ENCODE results near the gene RGS6.

RGS6 gene

DNA sequence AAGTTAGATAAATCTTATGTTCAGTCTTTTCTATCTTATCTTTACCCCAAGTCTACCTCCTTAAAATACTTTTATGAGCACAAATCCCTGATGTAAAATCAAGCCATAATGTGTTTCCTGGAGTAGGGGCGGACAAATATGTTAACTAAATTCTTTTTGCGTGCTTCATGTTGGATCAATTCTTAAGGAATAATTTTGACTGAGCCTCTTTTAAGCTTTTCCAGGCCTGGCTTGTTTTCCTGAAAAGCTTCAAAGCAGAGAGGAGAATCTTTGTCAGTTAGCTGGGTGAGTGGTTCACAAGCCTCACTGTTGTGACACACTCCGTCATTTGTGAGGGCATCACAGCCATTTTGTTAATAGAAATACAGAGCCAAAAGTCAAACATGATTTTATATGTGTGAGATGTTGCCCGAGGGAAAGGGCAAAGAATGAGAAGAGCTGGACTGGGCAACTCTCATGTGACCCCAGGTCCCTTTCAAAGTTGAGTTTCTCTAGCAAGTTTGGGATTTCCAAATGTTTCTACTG, 468.9 kb downstream of the RGS6 start:
- H3K27me3 ChIP-seq (ENCODE audit: control insufficient read depth, insufficient read depth, low read length): no peaks in the 10 kb centered on the region
- no peaks in the 10 kb centered on the region for H3K9me3 ChIP-seq (ENCODE audit: control insufficient read depth, low read depth, low read length)
- no peak overlapping the region for H3K4me3 ChIP-seq (ENCODE audit: low read length)
- no peak overlapping the region for H3K9ac ChIP-seq (ENCODE audit: low read length)
- H3K36me3 ChIP-seq (ENCODE audit: control insufficient read depth, low read depth, low read length): no peaks in the 10 kb centered on the region
- H3K4me1 ChIP-seq (ENCODE audit: control insufficient read depth, low read depth, low read length): no peaks in the 10 kb centered on the region
- H3K27ac ChIP-seq (ENCODE audit: low read length): no peak overlapping the region

DNA sequence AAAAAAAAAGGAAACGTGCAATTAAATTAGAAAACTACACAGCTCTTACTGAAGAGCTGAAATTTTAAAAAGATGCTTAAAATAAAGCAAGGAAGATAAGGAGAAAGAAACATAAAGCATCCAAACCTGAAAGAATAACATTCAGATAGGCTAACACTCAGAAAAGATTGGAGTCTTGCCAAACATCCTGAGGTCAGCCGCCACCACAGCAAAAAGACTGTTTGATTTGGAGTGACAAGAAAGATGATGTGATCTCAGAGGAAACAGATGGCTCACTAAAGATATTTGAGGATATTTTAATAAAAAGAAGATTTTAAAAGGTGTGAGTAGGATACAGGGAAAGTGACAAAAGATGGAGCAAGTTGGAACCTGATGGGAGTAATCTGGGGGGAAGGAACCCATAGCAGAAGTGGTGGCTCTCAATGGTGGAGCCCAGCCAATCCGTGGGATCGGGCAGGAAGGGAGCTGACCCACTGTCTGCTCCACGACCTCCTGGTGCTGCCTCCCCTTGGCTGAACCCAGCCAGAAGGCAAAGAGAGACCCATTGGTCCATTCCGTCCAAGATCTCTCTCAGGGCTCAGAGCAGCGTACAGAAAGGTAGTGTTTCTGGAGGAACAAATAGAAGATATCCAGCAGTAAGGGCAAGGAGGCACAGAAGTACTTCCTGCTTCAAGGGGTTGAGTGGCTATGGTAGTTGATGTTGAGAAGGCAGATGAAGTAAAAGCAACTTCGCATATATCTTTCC, 469.6 kb downstream of the RGS6 start:
- Histone ChIP-seq H3K9ac (ENCODE audit: low read length) (no peak overlapping the region), H3K27ac (ENCODE audit: low read length) (no peak overlapping the region), H3K4me3 (ENCODE audit: low read length) (no peak overlapping the region), H3K9me3 (ENCODE audit: control insufficient read depth, low read depth, low read length) (no peaks in the 10 kb centered on the region), H3K36me3 (ENCODE audit: control insufficient read depth, low read depth, low read length) (no peaks in the 10 kb centered on the region), H3K27me3 (ENCODE audit: control insufficient read depth, insufficient read depth, low read length) (no peaks in the 10 kb centered on the region), H3K4me1 (ENCODE audit: control insufficient read depth, low read depth, low read length) (no peaks in the 10 kb centered on the region)

DNA sequence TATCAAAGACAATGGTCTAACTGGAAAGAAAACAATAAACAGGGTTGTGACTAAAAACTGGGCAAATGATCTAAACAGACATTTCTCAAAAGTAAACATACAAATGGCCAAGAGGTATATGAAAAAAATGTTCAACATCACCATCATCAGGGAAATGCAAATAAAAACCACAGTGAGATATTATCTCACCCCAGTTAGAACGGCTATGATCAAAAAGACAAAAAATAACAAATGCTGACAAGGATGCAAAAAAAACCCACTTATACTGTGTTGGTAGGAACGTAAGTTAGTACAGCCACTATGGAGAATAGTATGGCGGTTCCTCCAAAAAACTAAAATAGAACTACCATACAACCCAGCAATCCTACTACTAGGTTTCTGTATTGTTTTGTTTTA, 470.1 kb downstream of the RGS6 start:
- Histone ChIP-seq H3K9me3 (ENCODE audit: control insufficient read depth, low read depth, low read length) (no peaks in the 10 kb centered on the region), H3K4me1 (ENCODE audit: control insufficient read depth, low read depth, low read length) (no peaks in the 10 kb centered on the region), H3K36me3 (ENCODE audit: control insufficient read depth, low read depth, low read length) (no peaks in the 10 kb centered on the region), H3K27me3 (ENCODE audit: control insufficient read depth, insufficient read depth, low read length) (no peaks in the 10 kb centered on the region), H3K27ac (ENCODE audit: low read length) (no peak overlapping the region), H3K9ac (ENCODE audit: low read length) (no peak overlapping the region), H3K4me3 (ENCODE audit: low read length) (no peak overlapping the region)

DNA sequence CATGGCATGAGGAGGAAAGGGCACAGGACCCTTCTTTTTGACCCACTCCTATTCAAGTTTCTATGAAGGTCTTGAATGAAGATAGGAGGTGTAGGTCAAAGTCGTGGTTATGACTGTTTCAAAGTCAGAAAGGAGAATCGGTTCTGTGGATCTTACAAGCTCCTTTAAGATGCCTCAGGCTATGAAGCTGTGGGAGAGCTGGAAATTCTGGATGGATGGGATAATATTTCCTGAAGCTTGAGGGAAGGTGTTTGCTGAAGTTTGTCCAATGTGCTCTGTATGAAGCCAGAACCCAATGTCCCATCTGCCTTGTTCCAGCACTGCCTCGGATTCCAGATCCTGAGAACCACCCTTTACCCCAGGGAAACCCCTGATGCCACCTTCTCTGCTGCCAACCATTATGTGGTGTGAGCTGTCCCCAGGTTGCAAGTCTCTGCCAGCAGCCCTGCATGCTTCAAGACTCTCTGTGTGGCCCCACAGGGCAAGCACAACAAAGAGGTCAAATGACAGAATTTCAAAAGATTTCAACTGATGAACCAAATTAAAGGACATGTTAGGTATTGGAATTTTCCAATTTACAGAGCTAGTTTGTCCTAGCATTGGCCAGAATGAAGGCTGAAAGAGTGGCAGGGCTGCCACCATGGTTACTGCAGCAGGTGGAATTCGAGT, 472.0 kb downstream of the RGS6 start:
- H3K36me3 ChIP-seq (ENCODE audit: control insufficient read depth, low read depth, low read length): no peaks in the 10 kb centered on the region
- H3K4me3 ChIP-seq (ENCODE audit: low read length): no peak overlapping the region
- no peaks in the 10 kb centered on the region for H3K27me3 ChIP-seq (ENCODE audit: control insufficient read depth, insufficient read depth, low read length)
- H3K9ac ChIP-seq (ENCODE audit: low read length): no peak overlapping the region
- H3K4me1 ChIP-seq (ENCODE audit: control insufficient read depth, low read depth, low read length): no peaks in the 10 kb centered on the region
- H3K9me3 ChIP-seq (ENCODE audit: control insufficient read depth, low read depth, low read length): no peaks in the 10 kb centered on the region
- no peak overlapping the region for H3K27ac ChIP-seq (ENCODE audit: low read length)

DNA sequence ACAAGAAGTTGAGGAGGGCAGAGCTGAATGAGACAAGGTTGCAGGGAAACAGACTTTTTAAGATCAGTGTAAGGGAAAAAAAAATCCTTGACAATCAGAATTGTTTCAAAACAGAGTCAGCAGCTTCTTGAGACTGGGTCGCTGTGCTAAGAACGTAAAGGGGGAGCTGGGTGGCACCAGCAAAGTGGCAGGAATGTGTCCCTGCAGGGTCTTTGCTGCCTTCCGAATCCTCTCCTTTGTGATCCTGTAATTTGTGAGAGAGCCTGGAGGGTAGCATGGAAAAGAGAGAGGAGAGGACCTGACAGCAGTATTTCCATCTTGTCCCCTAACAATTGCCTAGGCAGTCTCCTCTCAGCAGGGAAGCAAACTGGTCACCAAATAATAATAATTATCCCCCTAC, 472.8 kb downstream of the RGS6 start:
- H3K4me1 ChIP-seq (ENCODE audit: control insufficient read depth, low read depth, low read length): no peaks in the 10 kb centered on the region
- no peak overlapping the region for H3K9ac ChIP-seq (ENCODE audit: low read length)
- no peak overlapping the region for H3K4me3 ChIP-seq (ENCODE audit: low read length)
- no peaks in the 10 kb centered on the region for H3K36me3 ChIP-seq (ENCODE audit: control insufficient read depth, low read depth, low read length)
- H3K9me3 ChIP-seq (ENCODE audit: control insufficient read depth, low read depth, low read length): no peaks in the 10 kb centered on the region
- no peak overlapping the region for H3K27ac ChIP-seq (ENCODE audit: low read length)
- no peaks in the 10 kb centered on the region for H3K27me3 ChIP-seq (ENCODE audit: control insufficient read depth, insufficient read depth, low read length)

DNA sequence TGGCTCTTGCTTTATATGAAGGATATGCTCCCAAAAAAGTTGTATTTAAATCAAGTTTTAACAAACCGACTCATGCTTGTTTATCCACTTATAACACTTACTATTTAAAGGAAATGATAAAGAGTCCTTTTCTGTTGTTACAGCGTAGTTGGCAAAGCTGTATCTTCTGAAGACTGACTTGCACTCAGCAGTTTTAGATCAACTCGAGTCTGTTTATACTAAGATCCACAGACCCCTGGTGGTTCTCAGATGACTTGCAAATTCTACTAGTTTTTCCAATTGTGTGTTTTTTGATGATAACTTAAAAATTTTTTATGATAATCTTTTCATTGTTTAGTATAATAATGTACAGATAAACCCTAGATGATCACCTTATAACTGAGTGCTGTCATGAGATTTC, 475.8 kb downstream of the RGS6 start:
- Histone ChIP-seq H3K27ac (ENCODE audit: low read length) (no peak overlapping the region), H3K36me3 (ENCODE audit: control insufficient read depth, low read depth, low read length) (no peaks in the 10 kb centered on the region), H3K9ac (ENCODE audit: low read length) (no peak overlapping the region), H3K27me3 (ENCODE audit: control insufficient read depth, insufficient read depth, low read length) (no peaks in the 10 kb centered on the region), H3K4me3 (ENCODE audit: low read length) (no peak overlapping the region), H3K4me1 (ENCODE audit: control insufficient read depth, low read depth, low read length) (no peaks in the 10 kb centered on the region), H3K9me3 (ENCODE audit: control insufficient read depth, low read depth, low read length) (no peaks in the 10 kb centered on the region)

DNA sequence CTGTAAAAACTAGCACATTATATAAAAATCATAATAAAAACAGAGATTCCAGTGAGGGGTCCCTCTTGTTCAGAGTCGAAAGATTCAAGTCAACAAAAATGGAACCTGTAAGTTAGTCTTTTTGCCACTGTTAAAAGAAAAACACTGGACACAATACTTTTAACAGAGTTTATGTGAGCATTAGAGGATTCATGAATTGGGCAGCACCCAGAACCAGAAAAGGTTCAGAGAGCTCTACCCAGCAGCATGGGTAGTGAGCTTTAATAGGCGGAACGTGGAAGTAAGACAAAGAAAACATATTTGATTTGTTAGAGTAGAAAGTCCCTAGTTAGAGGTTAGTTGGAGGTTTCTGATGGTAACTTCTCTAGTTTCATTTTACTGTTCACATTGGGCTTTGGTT, 476.8 kb downstream of the RGS6 start:
- Histone ChIP-seq H3K9me3 (ENCODE audit: control insufficient read depth, low read depth, low read length) (no peaks in the 10 kb centered on the region), H3K27ac (ENCODE audit: low read length) (no peak overlapping the region), H3K4me3 (ENCODE audit: low read length) (no peak overlapping the region), H3K9ac (ENCODE audit: low read length) (no peak overlapping the region), H3K4me1 (ENCODE audit: control insufficient read depth, low read depth, low read length) (no peaks in the 10 kb centered on the region), H3K27me3 (ENCODE audit: control insufficient read depth, insufficient read depth, low read length) (no peaks in the 10 kb centered on the region), H3K36me3 (ENCODE audit: control insufficient read depth, low read depth, low read length) (no peaks in the 10 kb centered on the region)

DNA sequence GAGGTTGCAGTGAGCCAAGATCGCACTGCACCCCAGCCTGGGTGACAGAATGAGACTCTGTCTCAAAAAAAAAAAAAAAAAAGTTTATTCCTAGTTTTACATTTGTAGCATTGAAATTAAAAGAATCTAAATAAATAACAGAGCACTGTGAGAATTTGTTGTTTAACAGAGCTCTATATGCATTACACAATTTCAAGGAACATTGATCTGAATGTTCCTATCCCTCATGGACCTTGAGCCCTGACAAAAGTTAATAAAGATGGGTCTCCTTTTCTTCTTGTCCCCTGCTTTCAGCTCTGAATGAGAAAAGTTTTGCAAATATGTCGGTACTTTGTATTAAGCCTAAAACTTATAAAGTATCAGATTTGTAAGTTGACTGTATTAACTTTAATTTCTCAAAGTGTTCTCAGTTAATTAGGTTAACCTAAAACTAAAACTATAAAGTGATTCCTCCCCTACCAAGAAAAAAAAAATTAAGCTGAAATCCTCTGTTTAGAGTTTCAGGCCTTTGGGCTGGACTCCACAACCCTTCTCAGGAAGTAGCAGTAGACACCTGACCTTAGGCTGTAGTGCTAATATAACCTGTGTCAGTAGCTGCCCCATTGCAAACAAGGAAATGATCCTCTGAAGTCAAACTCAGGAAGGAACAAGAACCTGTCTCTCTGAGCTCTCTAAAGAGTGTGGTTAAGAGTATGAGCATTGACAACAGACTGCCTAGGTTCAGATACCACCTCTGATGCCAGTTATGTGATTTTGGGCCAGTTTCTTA, 484.0 kb downstream of the RGS6 start:
- H3K4me1 ChIP-seq (ENCODE audit: control insufficient read depth, low read depth, low read length): no peaks in the 10 kb centered on the region

DNA sequence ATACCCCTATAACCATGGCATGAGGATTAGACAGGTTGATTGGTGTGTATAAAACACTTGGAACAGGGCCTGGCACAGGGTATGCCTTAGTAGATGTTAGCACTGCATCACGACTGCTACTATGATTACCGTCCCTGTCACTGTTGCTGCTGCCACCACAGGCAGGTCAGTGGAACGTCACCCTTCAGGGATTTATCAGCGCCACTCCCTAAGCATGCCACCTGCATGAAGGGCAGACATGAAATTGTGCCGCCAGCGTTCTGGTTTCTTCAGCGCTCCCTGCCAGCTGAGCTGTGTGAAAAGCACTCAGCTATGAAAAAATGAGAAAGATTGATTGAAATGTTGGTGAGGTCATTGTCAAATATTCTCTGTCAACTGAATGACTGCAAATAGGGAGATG, 484.7 kb downstream of the RGS6 start:
- no peaks in the 10 kb centered on the region for H3K27me3 ChIP-seq (ENCODE audit: control insufficient read depth, insufficient read depth, low read length)
- no peaks in the 10 kb centered on the region for H3K9me3 ChIP-seq (ENCODE audit: control insufficient read depth, low read depth, low read length)
- H3K4me3 ChIP-seq (ENCODE audit: low read length): no peak overlapping the region
- no peaks in the 10 kb centered on the region for H3K36me3 ChIP-seq (ENCODE audit: control insufficient read depth, low read depth, low read length)
- H3K4me1 ChIP-seq (ENCODE audit: control insufficient read depth, low read depth, low read length): no peaks in the 10 kb centered on the region
- no peak overlapping the region for H3K9ac ChIP-seq (ENCODE audit: low read length)
- H3K27ac ChIP-seq (ENCODE audit: low read length): no peak overlapping the region

More for the DNA sequence above, 484.0 kb downstream of the RGS6 start:
- no peak overlapping the region for H3K4me3 ChIP-seq (ENCODE audit: low read length)
- no peaks in the 10 kb centered on the region for H3K9me3 ChIP-seq (ENCODE audit: control insufficient read depth, low read depth, low read length)
- no peaks in the 10 kb centered on the region for H3K36me3 ChIP-seq (ENCODE audit: control insufficient read depth, low read depth, low read length)
- no peak overlapping the region for H3K9ac ChIP-seq (ENCODE audit: low read length)
- H3K27me3 ChIP-seq (ENCODE audit: control insufficient read depth, insufficient read depth, low read length): no peaks in the 10 kb centered on the region
- H3K27ac ChIP-seq (ENCODE audit: low read length): no peak overlapping the region

DNA sequence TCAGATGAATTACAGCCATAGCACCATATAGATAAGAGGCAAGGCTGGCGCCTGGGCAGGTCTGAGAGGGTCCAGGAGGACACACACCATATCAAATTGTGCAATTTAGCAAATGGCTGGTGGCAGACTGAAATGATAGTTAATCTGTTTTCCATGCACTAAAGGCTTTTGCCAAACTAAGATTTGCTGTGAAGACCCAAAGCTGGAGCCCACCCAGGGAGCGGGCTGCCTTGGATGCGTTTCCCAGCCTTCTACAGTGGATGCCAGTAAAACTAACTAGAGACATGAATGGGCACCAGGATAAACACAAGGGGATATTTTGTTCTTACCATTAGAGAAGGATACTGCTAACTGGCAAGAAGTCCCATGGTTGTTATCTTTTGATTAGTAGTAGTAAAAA, 486.6 kb downstream of the RGS6 start:
- Histone ChIP-seq H3K4me3 (ENCODE audit: low read length) (no peak overlapping the region), H3K27ac (ENCODE audit: low read length) (no peak overlapping the region), H3K4me1 (ENCODE audit: control insufficient read depth, low read depth, low read length) (no peaks in the 10 kb centered on the region), H3K36me3 (ENCODE audit: control insufficient read depth, low read depth, low read length) (no peaks in the 10 kb centered on the region), H3K27me3 (ENCODE audit: control insufficient read depth, insufficient read depth, low read length) (no peaks in the 10 kb centered on the region), H3K9me3 (ENCODE audit: control insufficient read depth, low read depth, low read length) (no peaks in the 10 kb centered on the region), H3K9ac (ENCODE audit: low read length) (no peak overlapping the region)

DNA sequence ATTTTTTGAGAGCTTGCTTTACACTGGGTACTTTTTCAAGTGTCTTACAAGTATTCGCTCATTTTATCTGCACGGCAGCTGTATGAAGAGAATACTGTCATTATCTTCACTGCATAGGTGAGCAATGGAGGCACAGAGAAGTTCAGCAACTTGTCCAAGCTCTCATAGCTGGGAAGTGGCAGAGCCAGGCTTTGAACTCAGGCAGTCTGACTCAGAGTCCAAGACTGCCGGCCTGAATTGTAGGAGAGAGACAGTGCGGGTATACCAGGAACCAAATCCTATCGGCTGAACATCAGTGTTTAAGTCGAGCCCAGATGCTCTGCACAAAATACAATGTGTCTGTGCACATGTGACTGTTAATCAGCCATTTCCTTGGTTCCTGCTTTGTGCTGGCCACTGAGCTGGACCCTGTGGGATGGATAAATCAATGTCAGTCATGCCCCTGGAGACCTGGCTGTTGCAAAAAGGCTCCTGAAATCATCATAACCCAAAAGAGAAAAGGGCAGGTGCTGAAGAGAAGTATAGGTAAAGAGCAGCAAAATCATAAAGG, 487.1 kb downstream of the RGS6 start:
- Histone ChIP-seq H3K9ac (ENCODE audit: low read length) (no peak overlapping the region), H3K4me1 (ENCODE audit: control insufficient read depth, low read depth, low read length) (no peaks in the 10 kb centered on the region), H3K4me3 (ENCODE audit: low read length) (no peak overlapping the region), H3K9me3 (ENCODE audit: control insufficient read depth, low read depth, low read length) (no peaks in the 10 kb centered on the region), H3K36me3 (ENCODE audit: control insufficient read depth, low read depth, low read length) (no peaks in the 10 kb centered on the region), H3K27ac (ENCODE audit: low read length) (no peak overlapping the region), H3K27me3 (ENCODE audit: control insufficient read depth, insufficient read depth, low read length) (no peaks in the 10 kb centered on the region)
